PC-3 (cell line): ENCODE results near the gene PDIA6.

Experiments
- CTCF ChIP-seq: fragments of 300-600 bp; sonication (generic); conservative IDR thresholded peaks from 2 replicates; pipeline ENCODE4 v1.5.1; 2017; ENCODE audit warnings: antibody characterized with exemption, low read depth, mild to moderate bottlenecking, low read length
- EZH2 ChIP-seq: fragments of 300-600 bp; sonication (generic); IDR thresholded peaks from one replicate; pipeline ENCODE4 v1.6.1; 2017; ENCODE audit warnings: antibody characterized with exemption, mild to moderate bottlenecking, low read length; ENCODE audit not compliant: unreplicated experiment
- EZH2phosphoT487 ChIP-seq: fragments of 300-600 bp; sonication (generic); IDR thresholded peaks from 2 replicates; pipeline ENCODE4 v1.6.1; 2018; ENCODE audit warnings: mild to moderate bottlenecking, antibody characterized with exemption, low read length, borderline replicate concordance

- no peak for TF ChIP-seq CTCF
- TF ChIP-seq EZH2phosphoT487: no peak
- no peak for TF ChIP-seq EZH2
Measured at GRCh38 chr2:10830203-10830602, 17.6 kb upstream of the PDIA6 start.
